ENCODE measurements around the gene ALDH9A1.
"Not testable (repeated sequence)": the region's sequence is repeated elsewhere in the genome, so short reads cannot be mapped to it uniquely, and the experiment has no call there.

ALDH9A1 gene

GRCh38 chr1:165686121-165686970, 12.0 kb downstream of the ALDH9A1 start:
- H3F3A ChIP-seq (ENCODE audit: control insufficient read depth, insufficient read depth): no peaks in the 10 kb centered on the region
- peaks cover 15% of the 10 kb centered on the region for H3K4me1 ChIP-seq (ENCODE audit: control insufficient read depth, low read length)
- peak overlapping the region; percentile 38 for H3K4me3 ChIP-seq (ENCODE audit: low read length)
- TF ChIP-seq CTCF (IDR thresholded peaks at IDR 0.05; ENCODE audit: low read depth, low read length, poor library complexity, severe bottlenecking): peak; percentile 55
- no peak for TF ChIP-seq EZH2phosphoT487 (IDR thresholded peaks at IDR 0.05; ENCODE audit: borderline replicate concordance, low read length)
- H3K27ac ChIP-seq (ENCODE audit: low read depth, low read length): no peak overlapping the region
- peaks cover 34% of the 10 kb centered on the region for H3K79me2 ChIP-seq (ENCODE audit: control insufficient read depth, low read length)
- H3K9me2 ChIP-seq (replicated peaks; ENCODE audit: control insufficient read depth, low read length): no peaks in the 10 kb centered on the region
- no peaks in the 10 kb centered on the region for H3K9me3 ChIP-seq (ENCODE audit: control insufficient read depth, insufficient read depth, low read length)
- H3K27me3 ChIP-seq (ENCODE audit: control insufficient read depth, low read length): no peaks in the 10 kb centered on the region
- H3K36me3 ChIP-seq (ENCODE audit: control insufficient read depth, low read length): peaks cover 39% of the 10 kb centered on the region
- H3K4me2 ChIP-seq (ENCODE audit: low read length): peak overlapping the region; percentile 59
- H4K20me1 ChIP-seq (ENCODE audit: control insufficient read depth, insufficient read depth, low read depth, low read length): peaks cover 11% of the 10 kb centered on the region

GRCh38 chr1:165683848-165684485, 14.4 kb downstream of the ALDH9A1 start:
- no peaks in the 10 kb centered on the region for H3K9me2 ChIP-seq (replicated peaks; ENCODE audit: control insufficient read depth, low read length)
- no peaks in the 10 kb centered on the region for H3F3A ChIP-seq (ENCODE audit: control insufficient read depth, insufficient read depth)
- H3K9me3 ChIP-seq (ENCODE audit: control insufficient read depth, insufficient read depth, low read length): no peaks in the 10 kb centered on the region
- H3K27me3 ChIP-seq (ENCODE audit: control insufficient read depth, low read length): no peaks in the 10 kb centered on the region
- no peak overlapping the region for H3K27ac ChIP-seq (ENCODE audit: low read depth, low read length)
- peaks cover 11% of the 10 kb centered on the region for H4K20me1 ChIP-seq (ENCODE audit: control insufficient read depth, insufficient read depth, low read depth, low read length)
- peaks cover 34% of the 10 kb centered on the region for H3K79me2 ChIP-seq (ENCODE audit: control insufficient read depth, low read length)
- no peak for TF ChIP-seq CTCF (IDR thresholded peaks at IDR 0.05; ENCODE audit: low read depth, low read length, poor library complexity, severe bottlenecking)
- no peak for TF ChIP-seq EZH2phosphoT487 (IDR thresholded peaks at IDR 0.05; ENCODE audit: borderline replicate concordance, low read length)
- H3K4me2 ChIP-seq (ENCODE audit: low read length): no peak overlapping the region
- no peak overlapping the region for H3K4me3 ChIP-seq (ENCODE audit: low read length)
- H3K4me1 ChIP-seq (ENCODE audit: control insufficient read depth, low read length): peaks cover 15% of the 10 kb centered on the region
- H3K36me3 ChIP-seq (ENCODE audit: control insufficient read depth, low read length): peaks cover 60% of the 10 kb centered on the region

GRCh38 chr1:165680773-165681172, 17.6 kb downstream of the ALDH9A1 start:
- H3K27me3 ChIP-seq (ENCODE audit: control insufficient read depth, low read length); H3F3A ChIP-seq (ENCODE audit: control insufficient read depth, insufficient read depth); H3K4me2 ChIP-seq (ENCODE audit: low read length); H3K9me2 ChIP-seq (replicated peaks; ENCODE audit: control insufficient read depth, low read length); H3K4me1 ChIP-seq (ENCODE audit: control insufficient read depth, low read length); H3K27ac ChIP-seq (ENCODE audit: low read depth, low read length); H3K9me3 ChIP-seq (ENCODE audit: control insufficient read depth, insufficient read depth, low read length); H3K4me3 ChIP-seq (ENCODE audit: low read length): not testable (repeated sequence)
- Histone ChIP-seq H3K36me3 (ENCODE audit: control insufficient read depth, low read length) (peaks cover 73% of the 10 kb centered on the region), H4K20me1 (ENCODE audit: control insufficient read depth, insufficient read depth, low read depth, low read length) (peaks cover 11% of the 10 kb centered on the region), H3K79me2 (ENCODE audit: control insufficient read depth, low read length) (peaks cover 17% of the 10 kb centered on the region)

GRCh38 chr1:165680303-165680702, 18.1 kb downstream of the ALDH9A1 start:
- Histone ChIP-seq H3K9me3 (ENCODE audit: control insufficient read depth, insufficient read depth, low read length) (no peaks in the 10 kb centered on the region), H3F3A (ENCODE audit: control insufficient read depth, insufficient read depth) (no peaks in the 10 kb centered on the region), H3K27ac (ENCODE audit: low read depth, low read length) (no peak overlapping the region), H3K27me3 (ENCODE audit: control insufficient read depth, low read length) (no peaks in the 10 kb centered on the region), H3K4me2 (ENCODE audit: low read length) (no peak overlapping the region), H3K4me3 (ENCODE audit: low read length) (no peak overlapping the region), H3K36me3 (ENCODE audit: control insufficient read depth, low read length) (peaks cover 70% of the 10 kb centered on the region), H4K20me1 (ENCODE audit: control insufficient read depth, insufficient read depth, low read depth, low read length) (peaks cover 6% of the 10 kb centered on the region), H3K4me1 (ENCODE audit: control insufficient read depth, low read length) (no peaks in the 10 kb centered on the region), H3K79me2 (ENCODE audit: control insufficient read depth, low read length) (peaks cover 12% of the 10 kb centered on the region), H3K9me2 (replicated peaks; ENCODE audit: control insufficient read depth, low read length) (no peaks in the 10 kb centered on the region)
- TF ChIP-seq CTCF (IDR thresholded peaks at IDR 0.05; ENCODE audit: low read depth, low read length, poor library complexity, severe bottlenecking): no peak
- no peak for TF ChIP-seq EZH2phosphoT487 (IDR thresholded peaks at IDR 0.05; ENCODE audit: borderline replicate concordance, low read length)

Measured in DOHH2 (cell line).